Stimulated activated CD4-positive, alpha-beta T cell treated with anti-CD3 and anti-CD28 coated beads, Interleukin-2, amount 100 ng/mL, for 24 hours (primary cell): ENCODE data around the gene ABTB1.
"Not testable (repeated sequence)": the region's sequence is repeated elsewhere in the genome, so short reads cannot be mapped to it uniquely, and the experiment has no call there.

Source experiments
- DNase-seq, 2 donors: peaks; one replicate each; pipeline ENCODE4 v3.0.0-alpha.2; 2020

The ABTB1 gene

GRCh38 chr3:127688416-127689265 lies 15.9 kb downstream of the ABTB1 start:
- DNase-seq: no peak

GRCh38 chr3:127689266-127689860 lies 16.6 kb downstream of the ABTB1 start:
- no peak for DNase-seq

- DNase-seq: no peak
Observed at GRCh38 chr3:127690106-127690505, 17.4 kb downstream of the ABTB1 start.

- no peak for DNase-seq
Observed at GRCh38 chr3:127690823-127691452, 18.2 kb downstream of the ABTB1 start.

GRCh38 chr3:127691489-127691888 lies 18.7 kb downstream of the ABTB1 start:
- DNase-seq: no peak

- DNase-seq: no peak
Observed at GRCh38 chr3:127691974-127692373, 19.2 kb downstream of the ABTB1 start.

- DNase-seq: no peak
Observed at GRCh38 chr3:127692501-127693335, 20.0 kb downstream of the ABTB1 start.

- no peak for DNase-seq
Observed at GRCh38 chr3:127693336-127693843, 20.6 kb downstream of the ABTB1 start.

GRCh38 chr3:127694467-127695215 lies 21.9 kb downstream of the ABTB1 start:
- DNase-seq: peak in 1 of 2 donors; percentile 45

GRCh38 chr3:127697551-127698240 lies 24.9 kb downstream of the ABTB1 start:
- peak; percentile 44 to 49 for DNase-seq

- no peak for DNase-seq
Observed at GRCh38 chr3:127698286-127698685, 25.5 kb downstream of the ABTB1 start.

- DNase-seq: no peak
Observed at GRCh38 chr3:127698691-127699415, 26.1 kb downstream of the ABTB1 start.

- DNase-seq: no peak
Observed at GRCh38 chr3:127699416-127700300, 26.9 kb downstream of the ABTB1 start.

GRCh38 chr3:127700406-127700805 lies 27.7 kb downstream of the ABTB1 start:
- no peak for DNase-seq

- DNase-seq: no peak
Observed at GRCh38 chr3:127701280-127701911, 28.6 kb downstream of the ABTB1 start.

GRCh38 chr3:127702151-127702578 lies 29.4 kb downstream of the ABTB1 start:
- DNase-seq: no peak

- not testable (repeated sequence) for DNase-seq
Observed at GRCh38 chr3:127704840-127705239, 32.1 kb downstream of the ABTB1 start.

GRCh38 chr3:127706312-127706711 lies 33.6 kb downstream of the ABTB1 start:
- DNase-seq: no peak

- DNase-seq: no peak
Observed at GRCh38 chr3:127706785-127707351, 34.1 kb downstream of the ABTB1 start.
